Superior temporal gyrus (tissue), 1 donor: ENCODE measurements around the gene RPL27A.

Experiments
- DNase-seq: peaks from one replicate; pipeline ENCODE4 v3.0.0-alpha.2; 2016; ENCODE audit errors: extremely low spot score

RPL27A gene

GRCh38 chr11:8720868-8721608 is 38.4 kb downstream of the RPL27A start:
- DNase-seq: no peak

- DNase-seq: no peak
Observed at GRCh38 chr11:8721609-8722500, 39.3 kb downstream of the RPL27A start.

GRCh38 chr11:8722809-8723208 is 40.2 kb downstream of the RPL27A start:
- no peak for DNase-seq

DNA sequence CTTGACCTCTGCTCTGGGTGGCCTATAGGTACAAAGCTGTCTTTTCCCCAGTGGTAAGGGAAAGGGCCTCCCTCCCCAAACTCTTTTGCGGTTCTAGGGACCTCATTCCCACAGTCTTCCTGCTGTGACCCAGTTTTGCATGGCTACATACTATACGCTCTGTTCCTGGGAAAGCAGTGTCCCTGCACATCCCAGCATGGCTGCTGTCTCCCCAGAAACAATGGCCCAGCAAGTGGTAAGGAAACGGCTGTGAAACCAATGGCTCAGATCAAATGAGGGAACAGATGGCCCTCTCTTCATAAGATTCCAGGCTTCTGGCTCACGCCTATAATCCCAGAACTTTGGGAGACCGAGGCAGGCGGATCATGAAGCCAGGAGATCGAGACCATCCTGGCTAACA is 41.1 kb downstream of the RPL27A start:
- no peak for DNase-seq

DNA sequence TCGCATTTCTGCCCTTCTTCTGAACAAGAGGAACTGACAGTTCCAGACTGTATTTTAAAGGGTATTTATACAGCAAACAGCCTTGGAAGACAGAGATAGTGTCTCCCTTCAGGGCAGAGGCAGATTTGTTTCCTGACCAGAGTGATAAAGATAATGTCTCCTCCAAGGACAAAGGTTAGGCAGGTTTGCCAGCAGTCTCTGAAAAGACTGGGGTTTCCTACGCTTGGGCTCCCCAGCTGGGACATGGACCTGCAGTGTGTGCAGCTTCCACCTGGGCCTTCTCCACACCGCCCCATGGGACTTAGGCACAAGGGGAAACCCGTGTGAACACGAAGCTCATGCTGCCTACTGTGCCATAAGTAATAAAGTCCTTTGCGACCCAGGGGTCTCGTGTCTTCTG is 42.1 kb downstream of the RPL27A start:
- no peak for DNase-seq

GRCh38 chr11:8726395-8726794 is 43.8 kb downstream of the RPL27A start:
- no peak for DNase-seq

DNA sequence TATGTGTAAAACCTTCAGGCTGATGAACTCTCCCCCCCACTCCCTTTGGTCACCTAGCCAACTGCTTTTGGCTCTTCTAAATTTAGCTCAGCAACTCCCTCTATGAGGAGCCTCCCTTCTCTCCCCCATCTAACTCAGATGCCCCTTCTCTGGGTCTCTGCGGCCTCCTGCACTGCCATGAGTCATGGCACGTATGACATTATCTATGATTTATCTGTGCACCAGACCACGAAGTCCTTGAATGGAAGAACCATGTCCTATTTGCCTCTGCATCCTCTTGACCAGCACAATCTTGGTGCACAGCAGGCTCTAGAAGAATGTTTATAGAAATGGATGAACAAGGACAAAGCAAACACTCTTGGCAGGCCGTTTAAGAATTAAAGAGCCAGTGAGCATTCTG is 46.0 kb downstream of the RPL27A start:
- no peak for DNase-seq

GRCh38 chr11:8729067-8729466 is 46.5 kb downstream of the RPL27A start:
- no peak for DNase-seq

- DNase-seq: no peak
Observed at GRCh38 chr11:8729837-8730696, 47.5 kb downstream of the RPL27A start.

- no peak for DNase-seq
Observed at GRCh38 chr11:8730697-8731020, 48.1 kb downstream of the RPL27A start.

- DNase-seq: no peak
Observed at GRCh38 chr11:8731647-8732323, 49.2 kb downstream of the RPL27A start.

DNA sequence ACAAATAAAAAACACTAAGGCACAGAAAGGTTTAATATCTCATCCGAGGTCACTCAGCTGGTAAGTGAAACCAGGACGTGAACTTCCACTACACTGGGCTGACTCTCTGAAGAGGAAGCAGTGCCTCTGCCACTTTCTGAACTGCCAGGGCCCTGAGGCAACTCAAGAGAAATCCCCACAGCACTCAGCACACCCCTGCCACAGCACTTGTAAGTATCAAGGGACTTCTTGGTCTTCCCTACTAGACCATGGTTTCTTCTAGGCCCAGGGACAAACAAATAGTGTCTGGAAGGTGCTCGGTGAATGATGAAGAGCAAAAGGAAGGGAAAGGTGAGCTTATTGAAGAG is 49.7 kb downstream of the RPL27A start:
- DNase-seq: no peak

- DNase-seq: peak; percentile 30
Observed at GRCh38 chr11:8732748-8733241, 50.2 kb downstream of the RPL27A start.

DNA sequence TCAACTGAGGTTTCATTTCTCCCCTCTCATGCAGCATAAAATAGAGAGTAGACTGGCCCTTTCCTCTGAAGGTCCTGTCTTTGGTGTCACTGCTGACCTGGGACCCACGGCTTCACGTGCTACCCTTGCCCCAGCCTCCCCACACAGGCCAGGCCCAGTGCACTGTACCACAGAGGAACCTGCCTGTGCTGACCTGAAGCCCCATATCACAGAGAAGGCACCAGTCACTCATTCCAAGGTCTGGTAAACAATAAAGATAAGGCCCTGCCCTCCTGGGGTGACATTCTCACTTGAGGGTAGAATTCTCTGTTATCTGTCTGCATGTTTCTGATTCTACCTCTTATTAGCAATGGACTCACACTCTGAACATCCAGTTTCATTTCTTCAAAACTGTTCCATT is 51.3 kb downstream of the RPL27A start:
- no peak for DNase-seq

- DNase-seq: no peak
Observed at GRCh38 chr11:8735094-8735493, 52.5 kb downstream of the RPL27A start.

DNA sequence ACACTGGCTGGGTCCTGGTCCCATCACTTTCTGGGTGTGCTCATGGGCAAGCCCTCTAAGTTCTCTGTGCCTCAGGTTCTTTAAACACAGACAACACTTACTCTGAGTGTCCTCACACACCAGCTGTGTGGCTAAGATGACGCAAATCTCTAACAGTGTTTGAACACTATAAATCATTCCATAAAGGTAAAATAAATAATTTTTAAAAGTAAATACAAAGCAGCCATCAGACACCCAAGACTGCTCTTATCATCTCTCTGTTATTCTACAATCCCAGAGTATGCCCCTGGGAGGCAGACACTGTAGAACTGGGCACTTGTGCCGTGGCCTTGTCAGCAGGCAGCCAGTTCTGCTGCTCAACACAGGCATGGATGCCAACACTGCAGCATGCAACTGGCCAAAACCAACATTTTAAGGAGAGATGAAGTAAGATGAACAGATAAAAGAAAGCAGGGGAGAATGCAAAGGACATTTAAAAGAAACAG is 56.8 kb downstream of the RPL27A start:
- DNase-seq: no peak
